ENCODE data around the gene IL5RA.

Gene IL5RA

GRCh38 chr3:3110299-3110630, at the start of gene IL5RA:
Gene IL5RA, minus strand, starts transcription at chr3:3110374. Its CDS starts 5,390 bp downstream, at chr3:3104984.
- no peak within 1 kb of the TSS for H3K4me3 ChIP-seq
- H3K4me2 ChIP-seq: no peak within 1 kb of the TSS
- no peaks in the 10 kb centered on the region for H4K20me1 ChIP-seq
- no peak within 1 kb of the TSS for H3K9ac ChIP-seq
- no peaks in the 10 kb centered on the region for H3K27me3 ChIP-seq
- no peaks in the 10 kb centered on the region for H3K9me3 ChIP-seq
- H3K36me3 ChIP-seq: no peaks in the 10 kb centered on the region
- H3K27ac ChIP-seq: no peak within 1 kb of the TSS
- TF ChIP-seq Cebpa-rat (IDR thresholded peaks at IDR 0.05): no peak
- peaks cover 9% of the 10 kb centered on the region for H3K4me1 ChIP-seq

GRCh38 chr3:3157484-3157883, 47.3 kb upstream of the IL5RA start:
- Histone ChIP-seq H3K9me3 (no peaks in the 10 kb centered on the region), H3K9ac (no peak overlapping the region), H3K27me3 (no peaks in the 10 kb centered on the region), H3K4me3 (no peak overlapping the region), H3K4me1 (no peaks in the 10 kb centered on the region), H4K20me1 (peaks cover 49% of the 10 kb centered on the region), H3K36me3 (peaks cover 94% of the 10 kb centered on the region), H3K27ac (no peak overlapping the region), H3K4me2 (no peak overlapping the region)
- no peak for TF ChIP-seq Cebpa-rat (IDR thresholded peaks at IDR 0.05)

DNA sequence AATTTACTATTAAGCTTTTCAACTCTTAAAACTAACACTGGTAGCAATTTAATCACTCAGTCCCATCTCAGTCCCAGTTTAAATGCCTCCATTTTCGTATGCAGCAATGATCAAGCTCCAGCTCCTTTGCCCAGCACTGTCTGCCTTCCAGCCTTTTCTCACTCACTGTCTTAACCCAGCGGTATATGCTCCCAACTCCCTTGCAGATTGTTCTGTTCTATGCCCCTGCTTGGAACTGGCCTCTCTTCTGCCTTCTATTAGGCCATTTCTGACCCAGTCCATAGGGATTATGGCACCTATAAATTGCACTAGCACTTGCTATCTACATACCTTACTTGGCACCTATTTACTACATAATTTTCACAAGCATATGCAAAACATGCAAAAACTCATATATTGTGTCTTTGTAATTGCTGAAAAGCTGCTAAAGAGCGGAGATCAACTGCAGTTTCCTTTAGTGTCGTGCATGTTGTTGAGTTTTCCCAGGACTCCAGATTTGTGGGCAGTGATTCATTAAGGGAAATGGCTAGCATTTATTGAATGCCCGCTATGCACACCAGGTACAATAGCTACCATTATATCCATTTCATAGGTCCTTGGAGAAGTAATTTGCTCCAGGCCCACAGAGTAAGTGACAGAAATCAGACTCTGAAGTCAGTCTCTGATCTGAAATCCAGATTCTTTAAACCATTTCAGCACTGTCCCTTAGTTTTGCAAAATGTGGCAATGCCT, 44.9 kb upstream of the IL5RA start:
- Histone ChIP-seq H4K20me1 (peaks cover 47% of the 10 kb centered on the region), H3K4me1 (no peaks in the 10 kb centered on the region), H3K9me3 (no peaks in the 10 kb centered on the region), H3K4me2 (no peak overlapping the region), H3K36me3 (peaks cover 95% of the 10 kb centered on the region), H3K4me3 (no peak overlapping the region), H3K9ac (no peak overlapping the region), H3K27me3 (no peaks in the 10 kb centered on the region), H3K27ac (no peak overlapping the region)
- TF ChIP-seq Cebpa-rat (IDR thresholded peaks at IDR 0.05): no peak

DNA sequence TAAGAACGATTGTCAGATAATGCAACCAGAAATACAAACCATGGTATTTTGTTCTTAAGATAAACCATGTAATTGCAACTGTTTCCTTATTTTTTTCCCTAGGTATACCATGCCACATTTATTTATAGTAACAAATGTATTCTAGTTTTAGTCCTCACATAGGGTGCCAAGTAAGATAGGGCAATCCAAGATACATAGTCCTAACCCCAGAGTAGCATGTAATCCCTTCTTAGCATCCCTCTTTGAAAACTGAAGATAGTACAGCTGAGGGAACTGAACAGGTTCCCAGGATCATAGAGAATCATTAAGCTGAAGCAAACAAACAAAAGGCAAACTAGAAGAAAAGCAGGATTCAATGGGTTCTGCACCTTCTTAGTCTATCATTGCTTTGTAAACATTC, 41.3 kb upstream of the IL5RA start:
- Histone ChIP-seq H3K36me3 (peaks cover 92% of the 10 kb centered on the region), H4K20me1 (peaks cover 47% of the 10 kb centered on the region)
- TF ChIP-seq Cebpa-rat (IDR thresholded peaks at IDR 0.05): no peak

DNA sequence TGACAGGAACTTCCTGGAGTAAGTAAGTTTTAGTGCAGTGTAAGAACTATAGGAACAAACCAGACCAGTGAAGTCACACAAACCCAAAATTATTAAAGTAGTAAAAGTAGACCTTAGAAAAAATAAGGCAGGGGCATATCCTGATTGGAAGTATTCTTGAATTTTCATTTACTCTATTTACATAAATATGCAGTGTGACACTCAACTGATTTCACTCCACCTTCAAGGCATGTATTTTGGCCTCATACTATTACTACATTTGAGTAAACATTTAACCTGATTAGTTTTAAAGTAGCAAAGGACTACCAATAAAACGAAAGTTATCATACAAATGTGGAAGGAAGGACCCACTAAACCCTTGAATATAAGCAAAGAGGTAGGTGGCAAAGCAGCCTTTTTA, 39.4 kb upstream of the IL5RA start:
- peaks cover 35% of the 10 kb centered on the region for H4K20me1 ChIP-seq
- no peak overlapping the region for H3K4me2 ChIP-seq
- no peaks in the 10 kb centered on the region for H3K4me1 ChIP-seq
- no peak overlapping the region for H3K9ac ChIP-seq
- H3K9me3 ChIP-seq: no peaks in the 10 kb centered on the region
- peaks cover 92% of the 10 kb centered on the region for H3K36me3 ChIP-seq
- no peak for TF ChIP-seq Cebpa-rat (IDR thresholded peaks at IDR 0.05)
- no peak overlapping the region for H3K27ac ChIP-seq
- no peaks in the 10 kb centered on the region for H3K27me3 ChIP-seq
- no peak overlapping the region for H3K4me3 ChIP-seq

More for the DNA sequence above, 41.3 kb upstream of the IL5RA start:
- Histone ChIP-seq H3K4me2 (no peak overlapping the region), H3K4me3 (no peak overlapping the region), H3K4me1 (no peaks in the 10 kb centered on the region), H3K9me3 (no peaks in the 10 kb centered on the region), H3K9ac (no peak overlapping the region), H3K27ac (no peak overlapping the region), H3K27me3 (no peaks in the 10 kb centered on the region)

GRCh38 chr3:3145831-3146230, 35.7 kb upstream of the IL5RA start:
- TF ChIP-seq Cebpa-rat (IDR thresholded peaks at IDR 0.05): no peak

GRCh38 chr3:3141939-3142338, 31.8 kb upstream of the IL5RA start:
- H3K27ac ChIP-seq: no peak overlapping the region
- H3K36me3 ChIP-seq: peaks cover 96% of the 10 kb centered on the region
- TF ChIP-seq Cebpa-rat (IDR thresholded peaks at IDR 0.05): no peak
- no peaks in the 10 kb centered on the region for H3K27me3 ChIP-seq
- peaks cover 36% of the 10 kb centered on the region for H4K20me1 ChIP-seq
- H3K4me1 ChIP-seq: no peaks in the 10 kb centered on the region
- H3K4me2 ChIP-seq: no peak overlapping the region
- H3K4me3 ChIP-seq: no peak overlapping the region
- H3K9me3 ChIP-seq: no peaks in the 10 kb centered on the region
- no peak overlapping the region for H3K9ac ChIP-seq

More at GRCh38 chr3:3145831-3146230, 35.7 kb upstream of the IL5RA start:
- no peaks in the 10 kb centered on the region for H3K9me3 ChIP-seq
- H3K27ac ChIP-seq: no peak overlapping the region
- peaks cover 91% of the 10 kb centered on the region for H3K36me3 ChIP-seq
- H3K4me2 ChIP-seq: no peak overlapping the region
- H3K9ac ChIP-seq: no peak overlapping the region
- H4K20me1 ChIP-seq: peaks cover 28% of the 10 kb centered on the region
- no peaks in the 10 kb centered on the region for H3K4me1 ChIP-seq
- H3K27me3 ChIP-seq: no peaks in the 10 kb centered on the region
- no peak overlapping the region for H3K4me3 ChIP-seq

- H3K27ac ChIP-seq: no peak overlapping the region
- H3K27me3 ChIP-seq: no peaks in the 10 kb centered on the region
- TF ChIP-seq Cebpa-rat (IDR thresholded peaks at IDR 0.05): no peak
- H4K20me1 ChIP-seq: peaks cover 79% of the 10 kb centered on the region
- H3K4me2 ChIP-seq: no peak overlapping the region
- peaks cover 97% of the 10 kb centered on the region for H3K36me3 ChIP-seq
- no peaks in the 10 kb centered on the region for H3K4me1 ChIP-seq
- no peak overlapping the region for H3K9ac ChIP-seq
- no peaks in the 10 kb centered on the region for H3K9me3 ChIP-seq
- no peak overlapping the region for H3K4me3 ChIP-seq
Measured at GRCh38 chr3:3137526-3137925, 27.4 kb upstream of the IL5RA start.

DNA sequence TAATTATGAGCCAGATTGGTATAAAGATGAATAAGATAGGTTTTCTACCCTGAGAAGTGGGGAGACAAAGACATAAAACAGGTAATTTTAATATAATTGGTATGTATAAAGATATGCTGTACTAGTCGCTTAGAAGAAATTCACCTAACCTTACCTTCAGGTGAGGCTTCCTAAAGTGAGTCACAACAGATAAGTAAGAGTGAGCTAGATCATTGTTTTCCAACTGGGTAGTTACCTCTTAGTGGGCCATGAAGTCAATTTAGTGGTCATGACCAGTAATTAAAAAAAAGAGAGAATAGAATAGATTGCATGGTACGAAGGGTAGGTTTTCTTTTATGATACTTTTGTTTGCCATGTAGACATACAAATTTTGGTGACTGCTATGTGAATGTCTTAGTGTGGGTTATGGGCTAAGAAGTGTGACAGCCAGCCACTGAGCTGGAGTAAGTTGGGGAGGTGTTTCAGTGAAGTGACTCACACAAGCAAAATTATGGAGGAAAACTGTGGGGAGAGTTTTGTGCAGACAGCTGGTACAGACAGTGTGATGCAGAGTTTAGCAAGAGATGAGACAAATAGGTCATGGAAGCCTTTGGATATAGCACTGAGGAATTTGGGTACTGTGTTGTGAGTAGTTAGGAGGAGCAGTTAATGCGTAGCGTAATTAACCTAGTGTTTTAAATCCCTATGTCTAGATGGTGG, 24.7 kb upstream of the IL5RA start:
- no peak overlapping the region for H3K4me3 ChIP-seq
- H3K36me3 ChIP-seq: peaks cover 86% of the 10 kb centered on the region
- peaks cover 10% of the 10 kb centered on the region for H3K9me3 ChIP-seq
- TF ChIP-seq Cebpa-rat (IDR thresholded peaks at IDR 0.05): no peak
- no peak overlapping the region for H3K4me2 ChIP-seq
- H3K27ac ChIP-seq: no peak overlapping the region
- H3K27me3 ChIP-seq: no peaks in the 10 kb centered on the region
- no peaks in the 10 kb centered on the region for H3K4me1 ChIP-seq
- H4K20me1 ChIP-seq: peaks cover 73% of the 10 kb centered on the region
- no peak overlapping the region for H3K9ac ChIP-seq

GRCh38 chr3:3133500-3133899, 23.3 kb upstream of the IL5RA start:
- Histone ChIP-seq H3K4me1 (peaks cover 9% of the 10 kb centered on the region), H3K27ac (no peak overlapping the region), H3K4me2 (no peak overlapping the region), H3K36me3 (peaks cover 86% of the 10 kb centered on the region), H3K4me3 (no peak overlapping the region), H4K20me1 (peaks cover 59% of the 10 kb centered on the region), H3K9me3 (peaks cover 10% of the 10 kb centered on the region), H3K9ac (no peak overlapping the region), H3K27me3 (no peaks in the 10 kb centered on the region)
- TF ChIP-seq Cebpa-rat (IDR thresholded peaks at IDR 0.05): no peak

Measured in BLaER1 (cell line).